Prostate gland (tissue), 2 donors: ENCODE data around the gene IFITM1.

Experiments
- POLR2A ChIP-seq: fragments of 450-650 bp; IDR thresholded peaks from one replicate; pipeline ENCODE4 v1.6.1; 2016; ENCODE audit warnings: antibody characterized with exemption, mild to moderate bottlenecking
- TF ChIP-seq, protein P1 (sequence below), 4 experiments: fragments of 200-600 bp in 2 of 4; fragments of 450-650 bp in 2 of 4; sonication (generic) in 2 of 4; IDR thresholded peaks; 1 replicate in 3 of 4; 2 replicates in 1 of 4; pipeline ENCODE4 v1.5.1; 2016 to 2019; ENCODE audit warnings: antibody characterized with exemption in 4 of 4, mild to moderate bottlenecking in 2 of 4, moderate library complexity in 2 of 4

DNA sequence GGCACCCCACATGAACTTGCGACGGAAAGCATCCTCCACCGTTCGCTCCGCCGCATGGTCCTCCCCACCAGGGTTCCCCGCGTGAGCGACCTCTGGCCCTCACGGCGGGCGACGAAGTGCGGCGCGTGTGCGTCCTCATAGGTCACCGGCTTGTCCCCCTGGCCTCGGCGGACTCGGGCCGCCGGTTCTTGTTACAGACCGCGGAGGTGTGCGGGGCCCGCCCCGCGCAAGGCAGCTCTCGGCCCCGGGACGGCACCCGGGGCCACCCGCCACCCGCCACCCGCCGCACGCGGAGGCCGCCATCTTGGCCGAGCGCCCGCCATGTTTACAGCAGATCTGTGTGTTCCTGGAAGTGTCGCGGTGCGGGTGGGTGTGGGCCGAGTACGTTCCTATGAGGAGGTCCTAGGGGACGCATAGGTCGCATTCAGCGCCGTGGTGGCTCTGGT, 9.8 kb upstream of the IFITM1 start:
- TF ChIP-seq POLR2A = no peak
- TF ChIP-seq, protein P1, sequence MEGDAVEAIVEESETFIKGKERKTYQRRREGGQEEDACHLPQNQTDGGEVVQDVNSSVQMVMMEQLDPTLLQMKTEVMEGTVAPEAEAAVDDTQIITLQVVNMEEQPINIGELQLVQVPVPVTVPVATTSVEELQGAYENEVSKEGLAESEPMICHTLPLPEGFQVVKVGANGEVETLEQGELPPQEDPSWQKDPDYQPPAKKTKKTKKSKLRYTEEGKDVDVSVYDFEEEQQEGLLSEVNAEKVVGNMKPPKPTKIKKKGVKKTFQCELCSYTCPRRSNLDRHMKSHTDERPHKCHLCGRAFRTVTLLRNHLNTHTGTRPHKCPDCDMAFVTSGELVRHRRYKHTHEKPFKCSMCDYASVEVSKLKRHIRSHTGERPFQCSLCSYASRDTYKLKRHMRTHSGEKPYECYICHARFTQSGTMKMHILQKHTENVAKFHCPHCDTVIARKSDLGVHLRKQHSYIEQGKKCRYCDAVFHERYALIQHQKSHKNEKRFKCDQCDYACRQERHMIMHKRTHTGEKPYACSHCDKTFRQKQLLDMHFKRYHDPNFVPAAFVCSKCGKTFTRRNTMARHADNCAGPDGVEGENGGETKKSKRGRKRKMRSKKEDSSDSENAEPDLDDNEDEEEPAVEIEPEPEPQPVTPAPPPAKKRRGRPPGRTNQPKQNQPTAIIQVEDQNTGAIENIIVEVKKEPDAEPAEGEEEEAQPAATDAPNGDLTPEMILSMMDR (IDR thresholded peaks at IDR 0.05) = no peak
